HPDE6-E6E7 (cell line): Measurements from ENCODE around the gene FGGY.

ENCODE experiments used
- DNase-seq: peaks from one replicate; pipeline ENCODE4 v3.0.0; 2011; ENCODE audit warnings: missing footprints; ENCODE audit errors: extremely low spot score

The FGGY gene

GRCh38 chr1:59761443-59761842 lies 464.5 kb downstream of the FGGY start:
- DNase-seq: peak; percentile 64

- no peak for DNase-seq
These were observed 466.5 kb downstream of the FGGY start for GRCh38 chr1:59763418-59763817.

- DNase-seq: peak; percentile 69
These were observed 468.3 kb downstream of the FGGY start for GRCh38 chr1:59765011-59765730.

GRCh38 chr1:59766227-59766855 lies 469.4 kb downstream of the FGGY start:
- no peak for DNase-seq

- no peak for DNase-seq
These were observed 470.2 kb downstream of the FGGY start for GRCh38 chr1:59767119-59767518.

GRCh38 chr1:59768792-59769735 lies 472.2 kb downstream of the FGGY start:
- DNase-seq: no peak

GRCh38 chr1:59769736-59770095 lies 472.8 kb downstream of the FGGY start:
- DNase-seq: no peak

- no peak for DNase-seq
These were observed 474.5 kb downstream of the FGGY start for GRCh38 chr1:59771361-59771760.

GRCh38 chr1:59775480-59775879 lies 478.6 kb downstream of the FGGY start:
- no peak for DNase-seq

GRCh38 chr1:59776960-59777852 lies 480.3 kb downstream of the FGGY start:
- no peak for DNase-seq

GRCh38 chr1:59779949-59780348 lies 483.1 kb downstream of the FGGY start:
- DNase-seq: no peak

- DNase-seq: no peak
These were observed 491.9 kb downstream of the FGGY start for GRCh38 chr1:59788825-59789224.

GRCh38 chr1:59798600-59798999 lies 501.7 kb downstream of the FGGY start:
- no peak for DNase-seq

GRCh38 chr1:59803458-59804038 lies 506.7 kb downstream of the FGGY start:
- no peak for DNase-seq

GRCh38 chr1:59804301-59804700 lies 507.4 kb downstream of the FGGY start:
- no peak for DNase-seq

- no peak for DNase-seq
These were observed 508.7 kb downstream of the FGGY start for GRCh38 chr1:59805554-59805953.
